GM12865 (cell line): ENCODE measurements around the gene CFAP61.
A peak's percentile ranks its signal among the peaks of the same experiment; 100 is the strongest.

ENCODE experiments used
- DNase-seq: peaks from one replicate; pipeline ENCODE4 v3.0.0; 2010; ENCODE audit warnings: low read depth
- H3K4me3 ChIP-seq: 2 replicates; pipeline ENCODE4 v1.5.1; 2011; ENCODE audit warnings: mild to moderate bottlenecking, low read depth, low read length, control low read depth
- CTCF ChIP-seq: IDR thresholded peaks from 2 replicates; pipeline ENCODE4 v1.5.1; 2011; ENCODE audit warnings: low read length, control low read depth, low read depth, inconsistent platforms; ENCODE audit not compliant: insufficient read depth; ENCODE audit errors: missing control alignments

Gene CFAP61

GRCh38 chr20:20078041-20078440, 25.7 kb downstream of the CFAP61 start:
- H3K4me3 ChIP-seq, result no peak overlapping the region
- TF ChIP-seq CTCF, result no peak
- DNase-seq, result no peak

- TF ChIP-seq CTCF, result no peak
- DNase-seq, result no peak
- no peak overlapping the region for H3K4me3 ChIP-seq
Measured at GRCh38 chr20:20079102-20079784, 26.9 kb downstream of the CFAP61 start.

- no peak overlapping the region for H3K4me3 ChIP-seq
- peak; percentile 31 for TF ChIP-seq CTCF
- peak; percentile 61 for DNase-seq
Measured at GRCh38 chr20:20083807-20084206, 31.5 kb downstream of the CFAP61 start.

- no peak overlapping the region for H3K4me3 ChIP-seq
- no peak for DNase-seq
- no peak for TF ChIP-seq CTCF
Measured at GRCh38 chr20:20084296-20084752, 32.0 kb downstream of the CFAP61 start.

GRCh38 chr20:20085071-20085470, 32.7 kb downstream of the CFAP61 start:
- no peak for TF ChIP-seq CTCF
- no peak overlapping the region for H3K4me3 ChIP-seq
- DNase-seq, result no peak

GRCh38 chr20:20085812-20086211, 33.5 kb downstream of the CFAP61 start:
- DNase-seq, result no peak
- no peak for TF ChIP-seq CTCF

GRCh38 chr20:20089018-20089417, 36.7 kb downstream of the CFAP61 start:
- TF ChIP-seq CTCF, result no peak
- DNase-seq, result no peak

More at GRCh38 chr20:20085812-20086211, 33.5 kb downstream of the CFAP61 start:
- H3K4me3 ChIP-seq, result no peak overlapping the region

More at GRCh38 chr20:20089018-20089417, 36.7 kb downstream of the CFAP61 start:
- H3K4me3 ChIP-seq, result no peak overlapping the region
